ENCODE results near the gene BRIX1.

The BRIX1 gene, protein sequence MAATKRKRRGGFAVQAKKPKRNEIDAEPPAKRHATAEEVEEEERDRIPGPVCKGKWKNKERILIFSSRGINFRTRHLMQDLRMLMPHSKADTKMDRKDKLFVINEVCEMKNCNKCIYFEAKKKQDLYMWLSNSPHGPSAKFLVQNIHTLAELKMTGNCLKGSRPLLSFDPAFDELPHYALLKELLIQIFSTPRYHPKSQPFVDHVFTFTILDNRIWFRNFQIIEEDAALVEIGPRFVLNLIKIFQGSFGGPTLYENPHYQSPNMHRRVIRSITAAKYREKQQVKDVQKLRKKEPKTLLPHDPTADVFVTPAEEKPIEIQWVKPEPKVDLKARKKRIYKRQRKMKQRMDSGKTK

DNA sequence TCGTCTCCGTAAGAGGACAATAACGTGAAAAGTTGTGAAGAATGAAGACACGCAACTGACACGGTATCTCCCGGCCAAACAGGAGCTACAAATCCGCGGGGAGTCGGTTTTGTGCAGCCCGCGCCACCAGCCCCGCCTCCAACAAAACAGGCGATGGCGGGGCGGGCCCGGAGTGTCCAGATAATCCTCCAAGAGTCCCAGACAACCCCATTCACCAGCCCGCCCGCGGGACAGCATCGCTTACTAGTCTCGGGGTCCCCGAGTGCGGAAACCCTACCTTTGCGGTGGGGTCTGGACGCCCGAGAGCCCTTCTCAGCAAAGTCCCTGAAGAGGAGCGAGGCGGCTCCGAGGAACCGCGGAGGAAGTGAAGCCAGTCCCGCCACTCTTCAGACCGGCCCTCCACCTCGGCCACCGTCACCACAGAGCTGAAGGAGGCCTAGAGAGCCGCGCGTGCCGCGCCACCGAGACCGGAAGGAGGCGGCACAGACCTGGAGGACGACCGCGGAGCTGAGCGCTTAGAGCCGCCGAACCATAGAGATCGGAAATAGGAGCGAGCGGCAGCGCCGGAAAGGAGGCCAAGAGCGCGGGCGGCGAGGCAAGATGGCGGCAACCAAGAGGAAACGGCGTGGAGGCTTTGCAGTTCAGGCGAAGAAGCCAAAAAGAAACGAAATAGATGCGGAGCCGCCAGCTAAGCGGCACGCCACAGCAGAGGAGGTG is at the start of gene BRIX1, which contains the start of gene RAD1:
Gene BRIX1 (plus strand): TSS at position 573 of the 717 bp plus-strand sequence. CDS start 28 bp downstream, at position 601.
Gene RAD1 (minus strand): TSS at position 366 of the 717 bp plus-strand sequence. CDS start 612 bp downstream, outside the sequence.
- DNase-seq, result peak; percentile 91

DNA sequence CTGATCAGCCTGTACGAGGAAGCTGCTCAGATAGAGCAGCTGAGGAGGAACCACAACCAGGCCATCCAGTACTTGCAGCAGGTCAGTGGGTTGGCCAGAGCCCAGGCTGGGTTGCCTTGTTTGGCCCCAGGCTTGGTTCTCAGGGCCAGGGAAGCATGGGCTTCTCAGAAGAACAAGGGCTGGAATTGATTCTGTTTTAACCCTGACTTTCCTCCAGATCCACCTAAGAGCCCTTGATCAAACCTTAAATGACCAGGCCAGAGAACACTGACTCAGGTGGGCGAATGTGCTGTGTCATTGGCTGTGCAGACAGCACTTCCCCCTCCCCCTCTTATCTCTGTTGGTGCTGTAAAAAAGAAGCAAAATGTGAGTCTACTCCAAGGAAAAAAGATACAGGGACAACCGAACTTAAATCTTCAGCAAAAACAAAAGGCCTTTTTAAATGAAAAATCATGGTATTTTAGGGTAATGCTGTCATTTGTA is 48.5 kb upstream of the BRIX1 start:
- no peak for DNase-seq

DNA sequence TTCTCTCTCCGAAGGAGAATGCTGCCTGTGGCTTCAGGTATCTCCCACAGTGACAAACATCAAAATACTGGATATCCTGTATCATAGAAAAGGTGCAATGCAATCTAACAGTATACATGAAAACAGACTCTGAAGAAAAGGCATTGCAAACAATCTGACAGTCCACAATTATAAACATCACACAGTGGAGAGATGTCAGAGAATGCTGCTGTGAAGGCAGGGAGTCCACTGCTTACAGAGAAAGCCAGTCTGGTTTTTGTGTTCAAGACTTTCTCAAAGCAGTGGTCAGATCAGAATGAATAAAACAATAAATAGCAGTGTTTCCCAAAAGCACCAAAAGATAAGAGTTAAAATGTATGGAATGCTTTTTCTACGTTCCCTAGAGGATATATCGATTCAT is 47.9 kb upstream of the BRIX1 start:
- DNase-seq, result no peak

DNA sequence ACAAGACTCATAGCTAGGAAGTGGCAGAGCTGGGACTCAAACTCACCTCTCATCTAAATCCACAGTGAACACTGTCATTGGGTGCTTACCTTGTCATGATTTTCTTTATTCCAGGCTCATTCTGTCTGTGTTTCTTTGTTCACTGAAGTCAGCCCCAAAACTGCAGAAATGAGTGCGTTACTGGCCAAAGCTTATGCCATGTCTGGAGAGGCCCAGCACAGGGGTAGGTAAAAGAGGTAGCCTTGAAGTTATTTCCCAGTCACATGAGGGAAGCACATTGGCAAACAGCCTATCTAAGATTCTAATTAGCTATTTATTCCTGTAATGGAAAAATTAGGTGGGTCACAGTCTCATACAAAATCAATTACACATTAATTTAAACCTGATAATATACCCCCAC is 46.7 kb upstream of the BRIX1 start:
- no peak for DNase-seq

DNA sequence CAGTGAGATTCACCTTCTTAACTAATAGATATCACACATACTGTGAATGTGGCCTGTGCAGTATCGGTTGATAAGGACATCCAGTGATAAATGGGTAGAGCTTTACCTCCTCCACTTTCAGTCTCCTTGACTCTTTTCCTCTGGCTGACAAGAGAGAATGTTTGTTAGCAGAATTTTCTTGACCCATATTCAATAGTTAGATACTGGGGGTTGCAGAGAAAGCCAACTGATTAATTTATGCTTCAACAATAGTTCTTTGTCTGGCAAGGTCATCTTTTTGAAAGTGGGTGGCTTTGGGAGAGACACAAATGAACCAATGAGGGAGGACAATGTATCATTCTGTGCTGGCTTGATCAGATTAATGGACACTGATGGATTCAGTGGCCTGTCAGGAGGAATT is 46.3 kb upstream of the BRIX1 start:
- DNase-seq, result no peak

DNA sequence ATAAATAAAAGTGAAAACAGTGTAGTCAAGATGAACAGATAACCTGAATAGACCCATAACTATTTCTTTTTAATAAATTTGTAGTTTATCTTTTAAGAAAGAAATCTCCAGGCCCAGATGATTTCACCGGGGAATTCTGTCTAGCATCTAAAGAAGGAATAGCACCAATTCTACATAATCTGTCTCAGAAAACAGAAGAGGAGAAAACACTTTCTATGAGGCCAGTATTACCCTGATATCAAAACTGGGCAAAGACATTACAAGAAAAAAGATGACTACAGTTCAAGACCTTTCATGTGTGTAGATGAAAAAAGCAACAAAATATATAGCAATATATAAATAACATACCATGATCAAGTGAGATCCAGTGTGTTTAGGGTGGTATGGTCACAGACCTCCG is 45.1 kb upstream of the BRIX1 start:
- DNase-seq, result no peak

DNA sequence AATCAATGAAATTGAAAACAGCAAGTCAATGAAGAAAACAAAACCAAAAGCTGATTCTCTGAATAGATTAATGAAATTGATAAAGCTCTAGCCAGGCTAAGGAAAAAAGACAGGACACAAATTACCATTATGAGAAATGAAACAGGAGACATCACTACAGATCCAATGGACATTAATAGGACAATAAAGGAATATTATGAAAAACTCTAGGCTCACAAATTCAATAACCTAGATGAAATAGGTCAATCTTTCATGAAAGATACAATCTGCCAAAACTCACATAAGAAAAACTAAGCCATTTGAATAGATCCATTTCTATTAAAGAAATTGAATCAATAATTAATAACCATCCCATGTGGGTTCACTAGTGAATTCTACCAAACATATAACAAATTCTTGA is 39.2 kb upstream of the BRIX1 start:
- no peak for DNase-seq

DNA sequence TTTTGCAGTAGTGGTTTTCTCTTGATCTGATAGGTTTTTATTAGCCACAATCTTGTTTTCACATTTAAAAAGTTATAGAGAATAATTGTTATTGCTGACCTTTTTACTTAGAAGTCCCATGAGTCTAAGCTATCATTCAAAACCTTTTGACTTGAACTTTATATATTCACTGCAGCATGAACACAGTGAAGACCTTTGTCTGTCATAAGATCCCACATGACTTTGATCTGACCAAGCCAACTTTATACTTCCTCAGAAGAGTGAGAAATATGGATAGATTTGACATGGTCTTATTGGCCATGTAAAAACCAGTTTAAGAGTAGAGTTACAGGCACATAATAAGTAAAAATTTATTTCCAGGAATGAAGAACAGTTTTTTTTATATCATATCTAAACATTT is 34.3 kb upstream of the BRIX1 start:
- DNase-seq, result no peak

DNA sequence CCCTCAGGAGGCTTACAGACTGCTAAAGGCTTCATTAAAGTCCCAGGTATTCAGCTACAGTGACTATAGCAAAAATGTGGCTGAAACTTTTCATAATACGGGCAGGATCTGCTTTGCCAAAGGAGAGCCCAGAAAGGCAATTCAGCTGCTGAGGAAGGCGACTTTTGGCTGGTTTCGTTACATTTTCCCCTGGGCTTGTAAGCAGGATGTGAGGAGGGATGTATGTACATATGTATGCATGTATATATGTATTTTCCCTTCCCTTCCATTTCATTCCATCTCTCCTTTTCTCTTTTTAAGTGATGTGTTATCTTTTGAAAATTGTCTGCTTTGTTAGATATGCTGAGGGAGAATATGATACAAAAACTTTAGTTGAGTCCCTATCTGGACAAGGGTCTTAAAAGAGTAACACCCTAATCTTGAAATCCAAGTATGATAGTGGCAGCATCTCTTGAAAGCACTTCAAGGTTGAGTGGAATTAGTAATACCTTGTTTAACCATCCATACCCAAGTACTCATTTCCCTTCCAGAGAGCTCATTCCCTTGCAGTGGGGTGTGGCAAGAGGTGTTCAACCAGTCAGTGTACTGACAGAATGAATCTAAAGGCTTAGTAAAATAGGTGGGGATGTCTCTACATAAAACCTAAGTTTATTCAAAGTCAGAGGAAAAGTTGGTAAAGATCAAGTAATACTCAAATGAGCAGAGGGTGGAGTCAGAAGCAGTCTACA is 29.0 kb upstream of the BRIX1 start:
- DNase-seq, result no peak

DNA sequence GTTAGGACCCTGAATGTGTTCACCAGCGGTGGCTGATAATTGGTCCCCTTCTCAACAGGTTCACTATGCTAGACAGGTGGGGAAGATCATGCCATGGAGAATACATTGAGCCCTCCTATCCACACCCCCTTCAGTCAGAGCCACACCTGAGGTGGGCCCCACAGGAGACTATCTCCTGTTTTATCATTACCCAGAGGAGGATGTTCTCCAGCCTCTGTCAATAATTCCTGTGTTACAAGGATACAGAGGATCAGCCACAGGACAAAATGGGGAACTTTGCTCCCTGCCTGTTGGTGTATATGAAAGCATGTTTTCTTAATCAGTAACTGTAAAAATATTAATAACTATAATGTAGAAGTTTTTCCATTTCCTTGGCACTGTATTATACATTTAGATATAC is 26.1 kb upstream of the BRIX1 start:
- DNase-seq, result no peak

DNA sequence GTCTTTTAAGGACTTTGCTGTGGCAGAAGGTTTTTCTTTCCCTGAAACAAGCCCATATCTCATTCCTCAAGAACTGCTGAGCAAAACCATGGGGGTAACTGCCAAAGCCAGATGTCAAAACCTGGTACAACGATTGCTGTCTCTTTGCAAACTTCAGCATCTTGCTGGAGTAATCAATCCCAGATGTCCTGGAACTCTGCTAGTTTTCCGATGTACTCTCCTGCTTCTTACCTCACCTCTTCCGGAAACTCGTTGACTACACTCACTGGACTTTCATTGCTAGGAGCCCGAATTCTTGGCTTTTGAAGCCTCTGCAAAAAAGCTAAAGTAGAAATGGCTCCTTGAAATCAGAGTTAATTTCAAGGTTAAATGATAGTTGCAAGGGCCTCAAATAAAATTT is 23.5 kb upstream of the BRIX1 start:
- no peak for DNase-seq

DNA sequence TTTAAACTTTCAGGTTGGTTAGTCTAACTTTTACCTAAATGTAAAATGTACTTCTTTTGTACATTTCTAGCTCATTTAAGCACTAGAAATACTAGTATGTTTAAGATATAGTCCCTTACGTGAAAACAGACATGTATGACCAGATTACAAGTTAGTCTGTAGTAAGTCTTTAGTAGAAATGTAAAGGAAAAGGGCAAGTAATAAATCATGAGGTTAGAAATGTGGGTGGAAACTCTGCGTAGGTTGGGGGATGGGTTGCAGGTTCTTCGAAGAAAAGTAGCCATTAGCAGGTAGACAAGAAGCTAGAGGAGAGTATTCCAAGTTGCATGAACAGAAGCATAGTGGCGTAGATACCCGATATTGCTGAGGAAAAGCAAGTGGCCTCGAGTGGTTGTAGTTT is 23.1 kb upstream of the BRIX1 start:
- no peak for DNase-seq

DNA sequence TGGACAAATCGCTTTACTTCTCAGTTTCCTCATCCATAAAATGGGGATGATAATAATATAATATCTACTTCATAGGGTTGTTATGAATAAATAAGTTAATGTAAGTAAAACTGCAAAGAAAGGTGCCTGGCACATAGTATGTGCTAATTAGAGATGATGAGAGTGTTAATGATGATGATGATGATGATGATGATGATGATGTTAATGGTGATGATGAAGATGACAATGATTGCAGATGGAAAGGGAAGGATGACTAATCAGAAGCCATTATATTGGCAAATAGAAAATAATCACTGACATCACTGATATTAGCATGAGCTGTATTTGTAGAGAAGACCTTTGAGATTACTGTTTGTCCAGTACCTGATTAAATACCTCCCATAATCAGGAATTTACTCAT is 20.8 kb upstream of the BRIX1 start:
- DNase-seq, result no peak

DNA sequence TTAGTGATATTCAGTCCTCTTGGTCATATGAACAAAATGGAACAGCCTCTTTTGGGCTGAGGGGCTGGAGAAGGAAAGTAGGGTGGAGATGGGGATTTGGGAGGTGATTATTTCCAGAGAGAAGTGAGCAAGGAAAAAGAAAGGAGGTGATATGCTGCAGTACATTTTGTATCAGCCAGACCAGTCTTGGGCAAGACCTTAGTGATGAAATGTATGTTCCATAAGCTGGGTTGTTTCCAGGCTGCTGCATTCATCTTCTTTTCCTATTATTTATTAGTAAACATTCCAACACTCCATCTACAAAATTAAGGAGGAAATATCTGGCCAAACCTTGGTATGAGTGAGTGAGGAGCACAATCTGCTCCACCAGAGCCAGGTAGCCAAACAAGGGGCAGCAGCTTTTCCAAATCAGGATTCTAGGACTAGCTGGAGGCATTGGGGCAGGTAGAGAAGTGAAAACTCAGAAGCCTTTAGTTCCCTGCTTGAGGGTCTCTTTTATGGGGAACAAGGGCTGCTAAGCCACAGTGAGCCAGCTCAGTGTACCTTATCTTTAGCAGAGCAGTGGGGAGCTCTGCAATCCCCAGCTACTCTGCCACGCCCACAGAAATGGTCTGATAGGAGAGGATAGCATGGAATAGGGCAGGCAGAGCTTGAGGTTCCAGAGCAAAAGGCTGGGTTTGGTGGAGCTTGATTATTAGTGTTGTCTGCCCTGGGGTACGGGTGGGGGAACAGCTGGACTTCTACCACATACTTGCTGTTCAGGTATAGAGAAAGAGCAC is 19.7 kb upstream of the BRIX1 start:
- DNase-seq, result no peak

DNA sequence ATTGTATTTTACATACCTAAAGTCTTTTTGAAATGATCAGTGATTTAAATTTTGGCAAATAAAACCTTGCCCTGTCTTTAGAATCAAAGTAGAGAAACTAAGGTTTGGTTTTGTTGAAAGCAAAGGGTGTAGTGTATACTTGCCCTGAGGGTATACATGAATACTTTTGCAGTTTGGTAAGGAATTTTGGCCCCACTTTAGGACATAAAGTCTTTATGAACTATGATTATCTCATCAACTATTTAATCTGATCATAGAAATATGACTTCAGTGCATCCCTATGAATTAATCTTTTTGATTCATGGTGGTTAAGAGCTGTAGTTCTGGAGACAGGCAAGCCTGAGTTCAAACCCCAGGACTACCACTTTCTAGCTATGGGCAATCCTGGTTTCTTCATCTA is 17.9 kb upstream of the BRIX1 start:
- no peak for DNase-seq

DNA sequence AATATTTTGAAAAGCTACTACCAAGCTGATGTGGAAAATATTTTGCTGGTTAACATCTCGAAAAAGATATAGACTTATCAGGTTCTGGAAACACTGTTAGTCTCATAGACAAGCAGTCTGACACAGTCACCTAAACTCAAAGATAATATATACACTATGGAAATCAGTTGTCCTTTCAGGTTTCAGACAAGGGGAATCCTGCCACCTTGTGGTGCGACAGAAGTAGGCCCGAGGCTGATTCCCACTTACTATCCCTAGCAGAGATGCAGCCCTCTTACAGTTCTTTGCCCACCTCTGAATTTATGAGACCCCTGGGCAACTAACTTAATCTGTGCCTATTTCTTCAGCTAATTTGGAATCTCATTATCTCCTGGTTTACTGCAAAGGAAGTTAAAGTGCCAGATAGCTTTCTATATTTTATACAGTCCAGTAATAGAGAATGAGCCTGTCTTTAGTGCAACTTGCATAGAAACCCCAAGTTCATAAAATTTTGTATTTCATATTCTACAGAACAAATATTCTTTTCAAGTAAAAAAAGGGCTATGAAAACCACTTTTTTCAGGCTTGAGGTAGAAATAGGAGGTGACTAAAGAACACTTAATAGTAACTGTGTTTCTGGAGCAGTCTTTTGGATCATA is 17.1 kb upstream of the BRIX1 start:
- DNase-seq, result peak; percentile 60

DNA sequence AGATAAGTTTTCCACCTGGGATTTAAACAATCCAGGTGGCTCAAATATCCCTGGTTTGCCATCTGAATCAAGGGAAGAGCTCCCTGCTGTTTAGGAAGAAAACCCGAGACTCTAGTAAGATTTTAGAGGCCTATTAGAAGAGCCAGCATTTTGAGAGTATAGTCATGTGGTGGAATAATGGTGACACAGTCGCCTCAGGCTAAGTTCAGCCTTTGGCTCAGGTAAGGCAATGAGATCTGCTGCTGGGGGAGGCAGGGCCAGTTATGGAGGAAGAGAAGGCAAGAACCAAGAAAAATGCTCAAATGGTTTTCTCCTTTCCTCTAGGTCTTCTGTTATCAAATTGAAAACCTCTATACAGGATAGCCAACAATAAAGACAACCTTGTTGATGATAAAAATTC is 16.4 kb upstream of the BRIX1 start:
- DNase-seq, result no peak

DNA sequence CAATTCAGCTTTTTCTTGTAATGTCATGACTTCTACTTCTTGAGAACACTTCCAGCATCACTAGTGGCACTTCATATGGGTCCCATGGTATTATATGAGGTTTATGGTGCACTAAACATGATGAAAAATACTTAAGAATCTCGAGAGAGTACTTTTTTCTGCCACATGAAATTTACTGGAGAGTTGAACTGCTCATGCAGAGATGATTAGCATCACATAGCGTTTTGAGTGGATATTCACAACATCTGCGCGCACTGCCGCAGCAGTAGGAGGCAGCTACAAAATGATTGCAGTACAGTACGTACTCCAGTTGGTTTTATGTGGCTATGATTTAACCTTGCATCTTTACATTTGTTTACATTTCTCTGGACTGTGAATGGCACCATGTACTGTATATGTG is 14.9 kb upstream of the BRIX1 start:
- DNase-seq, result no peak

DNA sequence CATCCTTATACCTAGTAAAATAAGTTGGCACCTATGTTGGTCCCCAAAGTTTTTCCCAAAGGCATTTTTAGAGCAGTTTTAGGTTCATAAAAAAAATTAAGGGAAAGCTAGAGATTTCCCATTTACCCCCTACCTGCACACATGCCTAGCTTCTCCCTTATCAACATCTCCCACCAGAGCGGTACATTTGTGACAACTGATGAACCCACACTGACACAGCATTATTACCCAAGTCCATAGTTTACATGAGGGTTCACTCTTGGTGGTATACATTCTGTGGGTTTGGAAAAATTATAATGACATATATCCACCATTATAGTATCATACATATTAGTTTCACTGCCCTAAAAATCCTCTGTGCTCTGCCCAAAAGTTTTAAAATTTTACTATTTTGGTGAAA is 12.3 kb upstream of the BRIX1 start:
- no peak for DNase-seq

DNA sequence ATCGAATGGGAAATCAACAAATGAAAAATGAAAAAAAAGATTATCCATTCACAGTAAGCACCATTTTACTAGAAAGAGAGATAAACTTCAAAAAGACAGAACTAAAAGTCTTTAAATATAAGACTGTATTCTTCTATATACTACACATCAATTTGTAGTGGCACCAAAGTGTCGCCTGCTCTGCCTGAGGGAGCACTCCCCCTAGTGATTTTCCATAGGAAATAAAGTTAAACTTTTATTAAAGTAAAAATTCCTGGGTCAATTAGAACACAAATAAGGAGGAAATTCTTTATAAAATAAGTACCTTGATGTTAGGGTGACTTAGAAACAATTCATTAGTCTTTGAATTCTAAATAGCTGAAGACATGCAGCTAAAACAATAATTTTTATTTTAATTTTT is 9.9 kb upstream of the BRIX1 start:
- DNase-seq, result no peak

DNA sequence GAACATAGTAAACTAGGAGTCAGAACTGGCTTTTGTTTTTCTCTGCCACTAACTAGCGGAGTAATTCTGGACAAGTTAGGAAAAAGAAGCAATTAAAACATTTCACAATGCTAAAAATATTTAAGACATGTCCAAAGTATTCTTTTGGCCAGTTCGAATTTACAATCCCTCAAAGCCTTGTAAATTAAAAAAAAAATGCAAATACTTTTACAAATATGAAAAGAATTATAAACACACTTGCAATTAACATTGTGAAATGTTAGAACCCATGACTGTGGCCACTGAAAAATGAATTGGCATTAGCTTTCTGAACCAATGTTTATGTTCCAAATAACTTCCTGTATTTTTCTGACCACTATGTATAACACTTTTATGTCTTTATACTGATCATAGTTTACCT is 2.4 kb upstream of the BRIX1 start:
- no peak for DNase-seq

DNA sequence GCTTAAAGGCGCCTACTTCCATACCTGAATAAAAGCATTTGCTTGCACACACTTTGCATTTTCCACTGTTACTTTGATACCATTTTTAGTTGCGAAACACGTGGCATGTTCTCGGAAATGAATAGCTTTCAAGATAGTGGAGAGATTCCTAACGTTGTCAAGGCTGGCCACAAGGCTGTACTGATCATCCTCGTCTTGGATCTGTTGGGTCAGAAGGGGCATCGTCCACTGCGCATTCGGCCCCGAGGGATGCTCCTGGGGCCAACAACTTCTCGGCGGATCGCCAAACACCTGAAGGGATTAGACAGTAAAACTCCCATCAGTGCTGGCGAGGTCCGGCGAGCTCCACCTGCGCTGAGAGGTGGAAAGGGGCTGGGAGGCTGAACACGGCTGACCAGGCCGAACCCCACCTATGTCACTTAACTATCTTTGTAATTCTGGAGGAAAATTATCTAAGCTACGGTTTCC is 806 bp upstream of the BRIX1 start:
- no peak for DNase-seq

Data from activated CD8-positive, alpha-beta memory T cell treated with anti-CD3 and anti-CD28 coated beads, Interleukin-2, amount 50 U/mL, for 4 hours (primary cell).